Testis (tissue), 3 donors: ENCODE measurements around the gene ENAM. TPM values are rescaled to one million over a fixed set of nuclear protein-coding genes. Genes with fewer than 3 reads are reported as not detected.
"Not testable (repeated sequence)": the region's sequence is repeated elsewhere in the genome, so short reads cannot be mapped to it uniquely, and the experiment has no call there.

Experiments used
- DNase-seq: peaks from one replicate; pipeline ENCODE4 v3.0.0-alpha.2; 2019
- H3K27ac ChIP-seq, 2 donors: fragments of 200-600 bp; sonication (generic); one replicate each; pipeline ENCODE4 v1.5.1; 2019
- H3K27me3 ChIP-seq: fragments of 200-600 bp; sonication (generic); one replicate; pipeline ENCODE4 v1.5.1; 2019
- H3K36me3 ChIP-seq: fragments of 200-600 bp; sonication (generic); one replicate; pipeline ENCODE4 v1.5.1; 2017; ENCODE audit warnings: low read depth; ENCODE audit errors: missing control alignments
- H3K4me1 ChIP-seq: fragments of 200-600 bp; sonication (generic); one replicate; pipeline ENCODE4 v1.5.1; 2019
- H3K4me3 ChIP-seq, 2 donors: fragments of 200-600 bp; sonication (generic); one replicate each; pipeline ENCODE4 v1.5.1; 2017 to 2019
- H3K9me3 ChIP-seq: fragments of 200-600 bp; sonication (generic); one replicate; pipeline ENCODE4 v1.5.1; 2017
- CTCF ChIP-seq, 3 experiments: fragments of 450-650 bp in 2 of 3; fragments of 200-600 bp in 1 of 3; sonication (generic) in 1 of 3; IDR thresholded peaks; one replicate each; pipeline ENCODE4 v1.5.1; 2016 to 2019; ENCODE audit warnings: antibody characterized with exemption in 3 of 3, mild to moderate bottlenecking in 2 of 3, moderate library complexity in 1 of 3
- POLR2A ChIP-seq: fragments of 450-650 bp; IDR thresholded peaks from one replicate; pipeline ENCODE4 v1.6.1; 2017; ENCODE audit warnings: antibody characterized with exemption, mild to moderate bottlenecking, moderate library complexity
- WGBS, 2 donors: methylation state at CpG; one replicate each; pipeline ENCODE4 v1.1.5; 2018; 5-methylcytosine and 5-hydroxymethylcytosine counted together
- intact Hi-C: fragments of 100-400 bp; cut with DNase I; formaldehyde crosslinking; loops from one replicate; pipeline ENCODE4 v1.15.1; 2023; ENCODE audit warnings: low total_unique reads
- polyA plus RNA-seq: library from polyadenylated mRNA; stranded (reverse); fragments of 350-450 nt; fragmentation: Illumina TruSeq; extraction: RNeasy Lipid Tissue Mini Kit (QIAGEN cat#74804); gene quantifications from one replicate; pipeline ENCODE4 v1.2.3, GENCODE V29; 2014; ENCODE audit warnings: low read depth, low replicate concordance; ENCODE audit not compliant: insufficient read depth
- total RNA-seq, 2 donors: library from RNA; depleted of rRNA; stranded (reverse); fragments of >200 nt; gene quantifications; one replicate each; pipeline ENCODE4 v1.2.3, GENCODE V29; 2016

The ENAM gene
- total and polyA plus RNA-seq, 3 donors from 2014 or later, result 0.16 to 2.4 (median 0.38) TPM

GRCh38 chr4:70691661-70692060, 63.1 kb downstream of the ENAM start:
- H3K4me3 ChIP-seq, result no peak overlapping the region
- no peaks in the 10 kb centered on the region for H3K9me3 ChIP-seq
- DNase-seq, result no peak
- H3K36me3 ChIP-seq, result no peaks in the 10 kb centered on the region
- TF ChIP-seq CTCF (IDR thresholded peaks at IDR 0.05) (no peak), POLR2A (no peak)
- no peak overlapping the region for H3K27ac ChIP-seq
- H3K27me3 ChIP-seq, result no peaks in the 10 kb centered on the region
- H3K4me1 ChIP-seq, result peaks cover 11% of the 10 kb centered on the region
- intact Hi-C loops, result no loop called here
- WGBS, 2 donors, result 72 to 81% methylated on average over 1 of the region's 1 CpG

- 84 to 97% methylated on average over 7 of the region's 7 CpGs for WGBS, 2 donors
- H3K36me3 ChIP-seq, H3K9me3 ChIP-seq, H3K27ac ChIP-seq, H3K4me3 ChIP-seq, intact Hi-C loops, DNase-seq, H3K27me3 ChIP-seq, H3K4me1 ChIP-seq: not testable (repeated sequence)
Measured at GRCh38 chr4:70694633-70695032, 66.1 kb downstream of the ENAM start.

Other genes starting within 250 kb of the ENAM start
- gene SMR3B, start 245.6 kb upstream of the ENAM start, total RNA-seq, result 1 to 10 TPM; 1.1 to 4.8 TPM
- 6.1 TPM for gene SMR3B, start 245.6 kb upstream of the ENAM start, polyA plus RNA-seq
- not detected for gene OPRPN, start 230.8 kb upstream of the ENAM start, total RNA-seq
- 0.61 TPM for gene OPRPN, start 230.8 kb upstream of the ENAM start, polyA plus RNA-seq
- not detected for gene MUC7, start 156.5 kb upstream of the ENAM start, total RNA-seq
- gene MUC7, start 156.5 kb upstream of the ENAM start, polyA plus RNA-seq, result 0.80 TPM
- gene AMTN, start 110.2 kb upstream of the ENAM start, total RNA-seq, result not detected
- not detected for gene AMTN, start 110.2 kb upstream of the ENAM start, polyA plus RNA-seq
- gene AMBN, start 36.5 kb upstream of the ENAM start, total RNA-seq, result under 1 TPM in 1 of 2 donors, not detected in 1; 0.74 TPM
- gene AMBN, start 36.5 kb upstream of the ENAM start, polyA plus RNA-seq, result 0.21 TPM
- under 1 TPM in 1 of 2 donors, not detected in 1; 0.99 TPM for gene JCHAIN, start 37.8 kb downstream of the ENAM start, total RNA-seq
- gene JCHAIN, start 37.8 kb downstream of the ENAM start, polyA plus RNA-seq, result 34.0 TPM
- gene UTP3, start 59.8 kb downstream of the ENAM start, total RNA-seq, result 10 to 100 TPM; 25.4 to 26.0 TPM
- gene UTP3, start 59.8 kb downstream of the ENAM start, polyA plus RNA-seq, result 18.5 TPM
- 100 to 1,000 TPM; 220 to 247 TPM for gene RUFY3, start 93.2 kb downstream of the ENAM start, total RNA-seq
- 84.7 TPM for gene RUFY3, start 93.2 kb downstream of the ENAM start, polyA plus RNA-seq
- gene GRSF1, start 211.1 kb downstream of the ENAM start, total RNA-seq, result 10 to 100 TPM; 59.8 to 66.8 TPM
- 70.2 TPM for gene GRSF1, start 211.1 kb downstream of the ENAM start, polyA plus RNA-seq